ENCODE results near the gene GLA. TPM values are rescaled to one million over a fixed set of nuclear protein-coding genes. Genes with fewer than 3 reads are reported as not detected.

Gene GLA
- total RNA-seq, result 46.9 TPM
- long read RNA-seq, transcript GLA-204 (3 exons, 793 nt), result minor isoform, 17 of 96 reads
- long read RNA-seq, transcript GLA-201 (7 exons, 1,318 nt), result major isoform, 73 of 96 reads
- long read RNA-seq, partial matches to known transcripts, result 1 of 96 reads
- long read RNA-seq, other reads (novel, unspliced or antisense), result 3 of 96 reads

DNA sequence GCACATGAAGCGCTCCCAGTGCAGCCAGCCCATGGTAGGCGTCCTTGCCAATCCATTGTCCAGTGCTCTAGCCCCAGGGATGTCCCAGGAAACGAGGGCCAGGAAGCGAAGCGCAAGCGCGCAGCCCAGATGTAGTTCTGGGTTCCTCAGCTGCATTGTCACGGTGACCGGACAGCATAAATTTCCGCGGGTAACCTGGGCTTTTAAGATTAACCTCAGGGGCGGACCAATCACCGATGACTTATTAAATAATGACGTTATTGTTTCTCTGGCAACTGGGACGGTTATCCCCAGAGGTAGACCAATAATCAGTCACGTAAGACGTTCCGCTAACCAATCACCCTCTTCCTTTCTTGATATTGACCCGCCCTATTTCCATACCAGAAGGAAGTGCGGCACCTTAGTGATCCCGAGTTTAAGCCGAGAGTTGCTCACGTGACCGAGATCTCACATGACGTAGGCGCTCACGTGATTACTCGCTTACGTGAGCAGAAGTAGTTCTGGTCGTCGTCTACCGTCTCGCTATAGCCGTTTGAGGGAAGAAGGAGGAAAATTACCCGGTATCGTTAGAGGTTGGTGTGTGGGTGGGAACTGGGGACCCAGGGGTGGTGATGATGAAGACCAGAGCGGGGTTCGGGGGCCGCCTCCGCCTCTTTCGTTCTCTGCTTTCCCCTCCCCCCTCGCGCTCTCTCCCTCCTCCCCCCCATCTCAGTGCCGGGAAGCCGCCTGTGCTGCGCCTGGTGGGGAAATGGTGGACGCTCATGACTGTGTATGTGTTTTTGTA lies at the start of gene GLA, which contains the start of gene HNRNPH2:
Gene GLA, minus strand, starts transcription at position 178 of the 784 bp plus-strand sequence. Its CDS starts 22 bp downstream, at position 156.
Gene HNRNPH2, plus strand, starts transcription at position 475 of the 784 bp plus-strand sequence. CDS start 3,767 bp downstream, outside the sequence.
- DNase-seq (ENCODE audit: low spot score), result no peak

GRCh38 chrX:101452056-101452455 lies 44.3 kb upstream of the GLA start:
- DNase-seq (ENCODE audit: low spot score), result no peak

DNA sequence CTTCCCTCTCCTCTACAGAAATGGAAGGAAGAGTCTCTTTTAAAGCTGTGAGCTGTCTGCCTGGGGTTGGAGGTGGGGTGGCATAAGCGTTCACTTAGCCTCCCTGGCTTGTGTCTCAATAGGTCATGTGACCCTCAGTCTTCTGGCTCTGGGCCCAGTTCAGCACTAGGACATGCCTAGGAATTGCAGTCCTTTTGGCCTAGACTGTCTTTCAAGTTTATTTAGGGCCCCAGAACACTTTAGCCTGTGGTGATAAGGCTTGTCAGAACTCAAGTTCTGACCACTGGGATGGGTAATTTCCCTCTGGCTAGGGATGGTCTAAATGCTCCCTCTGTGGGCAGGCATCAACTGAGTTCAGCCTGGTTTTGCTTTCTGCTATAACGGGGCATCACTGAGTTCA lies 43.2 kb upstream of the GLA start:
- no peak for DNase-seq (ENCODE audit: low spot score)

DNA sequence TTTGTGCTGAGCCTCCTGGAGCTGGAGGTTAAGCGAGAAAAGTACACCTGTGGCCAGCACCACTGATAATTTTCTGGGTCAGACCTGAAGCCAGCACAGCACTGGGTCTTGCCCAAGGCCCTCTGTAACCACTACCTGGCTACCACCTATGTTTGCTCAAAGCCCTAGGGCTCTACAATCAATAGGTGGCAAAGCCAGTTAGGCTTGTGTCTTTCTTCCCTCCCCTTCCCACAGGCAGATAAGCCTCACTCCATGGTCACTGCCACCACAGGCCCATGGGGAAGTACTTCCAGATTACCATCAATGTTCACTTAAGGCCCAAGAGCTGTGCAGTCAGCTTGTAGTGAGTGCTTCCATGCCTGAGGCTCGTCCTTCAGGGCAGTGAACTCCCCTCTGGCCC lies 42.4 kb upstream of the GLA start:
- no peak for DNase-seq (ENCODE audit: low spot score)

DNA sequence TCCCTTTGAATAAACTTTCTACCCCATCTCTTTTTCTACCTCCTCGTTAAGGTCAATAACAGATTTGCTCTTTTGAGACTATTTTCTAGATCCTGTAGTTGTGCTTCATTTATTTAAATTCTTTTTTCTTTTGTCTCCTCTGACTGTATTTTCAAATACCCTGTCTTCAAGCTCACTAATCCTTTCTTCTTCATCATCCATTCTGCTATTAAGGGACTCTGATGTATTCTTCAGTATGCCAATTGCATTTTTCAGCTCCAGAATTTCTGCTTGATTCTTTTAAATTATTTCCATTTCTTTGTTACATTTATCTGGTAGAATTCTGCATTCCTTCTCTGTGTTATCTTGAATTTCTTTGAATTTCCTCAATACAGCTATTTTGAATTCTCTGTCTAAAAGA lies 41.6 kb upstream of the GLA start:
- DNase-seq (ENCODE audit: low spot score), result no peak

- DNase-seq (ENCODE audit: low spot score), result no peak
Observed at GRCh38 chrX:101442085-101442484, 34.4 kb upstream of the GLA start.

DNA sequence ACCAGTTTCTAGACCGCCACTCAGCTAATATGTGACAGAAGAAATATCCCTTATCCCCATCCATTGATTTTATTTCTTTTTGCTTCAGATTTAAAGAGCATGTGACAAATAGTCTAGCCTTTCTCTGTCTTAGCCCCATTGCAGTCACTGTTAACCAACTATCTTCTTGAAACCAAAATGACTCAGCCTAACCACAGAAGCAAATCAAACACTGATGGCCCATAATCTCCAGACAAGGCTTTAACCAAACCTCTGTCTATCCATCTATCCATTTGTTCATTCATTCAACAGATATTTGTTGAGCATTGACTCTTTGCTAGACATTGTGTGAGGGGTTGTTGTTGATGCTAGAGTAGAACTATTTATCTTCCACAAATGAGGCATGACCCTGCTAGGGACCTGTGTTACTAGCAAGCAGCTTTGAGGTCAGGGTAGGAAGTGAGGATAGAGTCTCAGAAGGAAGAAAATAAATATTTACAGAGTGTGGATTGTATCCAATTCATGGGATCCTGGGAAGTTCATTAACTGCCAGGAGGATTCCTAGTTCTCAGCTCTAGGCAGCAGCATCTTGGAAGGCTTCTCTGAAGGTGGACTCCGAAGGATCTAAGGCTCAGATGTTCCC lies 22.8 kb upstream of the GLA start:
- no peak for DNase-seq (ENCODE audit: low spot score)

GRCh38 chrX:101429934-101430333 lies 22.2 kb upstream of the GLA start:
- no peak for DNase-seq (ENCODE audit: low spot score)

- DNase-seq (ENCODE audit: low spot score), result no peak
Observed at GRCh38 chrX:101427954-101428353, 20.2 kb upstream of the GLA start.

- no peak for DNase-seq (ENCODE audit: low spot score)
Observed at GRCh38 chrX:101419489-101419888, 11.8 kb upstream of the GLA start.

- no peak for DNase-seq (ENCODE audit: low spot score)
Observed at GRCh38 chrX:101417981-101418841, 10.5 kb upstream of the GLA start.

DNA sequence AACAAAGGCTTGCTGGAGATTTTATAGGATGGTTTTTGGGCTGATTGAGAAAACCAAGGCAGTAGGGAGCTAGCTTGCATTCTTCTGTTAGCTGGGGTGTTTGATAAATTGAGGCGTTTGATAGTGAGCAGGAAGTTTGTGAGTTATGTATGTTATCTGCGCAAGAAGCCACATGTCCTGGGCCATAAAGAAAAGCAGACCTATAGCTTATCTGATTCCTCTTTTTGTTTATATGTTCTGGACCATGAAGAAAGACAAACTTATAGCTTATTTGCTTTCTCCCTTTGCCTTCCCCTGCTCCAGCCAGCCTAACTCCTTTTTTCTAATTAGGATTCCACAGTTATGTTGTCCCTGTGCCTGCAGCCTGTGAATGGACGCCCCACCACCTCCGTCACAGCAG lies 9.5 kb upstream of the GLA start:
- DNase-seq (ENCODE audit: low spot score), result no peak

GRCh38 chrX:101416691-101417090 lies 9.0 kb upstream of the GLA start:
- no peak for DNase-seq (ENCODE audit: low spot score)

- DNase-seq (ENCODE audit: low spot score), result no peak
Observed at GRCh38 chrX:101415180-101416145, 7.7 kb upstream of the GLA start.

GRCh38 chrX:101411984-101412383 lies 4.3 kb upstream of the GLA start:
- DNase-seq (ENCODE audit: low spot score), result no peak

DNA sequence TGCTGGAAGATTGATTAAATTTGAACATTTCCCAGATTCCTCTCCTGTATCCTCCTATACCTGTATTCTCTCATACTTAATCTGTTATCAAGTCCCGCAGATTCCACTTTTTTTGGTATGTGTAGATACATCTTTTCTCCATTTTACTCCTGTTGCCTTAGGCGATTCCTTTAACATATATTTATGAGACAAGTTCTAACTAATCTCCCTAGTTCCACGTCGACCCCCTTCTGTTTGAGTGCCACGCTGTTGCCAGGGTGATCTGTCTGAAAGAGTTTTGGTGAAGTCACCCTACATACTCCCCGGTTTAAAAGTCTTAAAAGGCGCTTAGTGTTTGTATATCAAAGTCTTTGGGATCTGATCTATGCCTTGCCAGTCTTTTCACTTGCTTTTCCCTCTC lies 2.7 kb upstream of the GLA start:
- DNase-seq (ENCODE audit: low spot score), result no peak

GRCh38 chrX:101409043-101409442 lies 1.3 kb upstream of the GLA start:
- DNase-seq (ENCODE audit: low spot score), result no peak

DNA sequence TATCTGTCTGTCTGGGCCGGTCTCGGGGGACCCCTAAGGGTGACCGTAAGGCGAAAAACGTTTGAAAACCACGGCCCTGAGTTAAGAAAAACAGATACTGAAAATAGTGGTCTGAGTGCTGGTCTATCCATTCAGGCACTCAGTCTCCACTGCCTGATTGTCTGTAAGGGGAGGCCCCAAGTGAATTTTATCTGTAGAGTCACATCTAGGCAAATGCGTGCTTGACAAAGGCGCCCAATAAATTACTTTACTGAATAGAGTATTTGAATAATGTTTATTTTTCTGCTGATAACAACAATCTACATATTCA lies 762 bp upstream of the GLA start:
- DNase-seq (ENCODE audit: low spot score), result no peak

DNA sequence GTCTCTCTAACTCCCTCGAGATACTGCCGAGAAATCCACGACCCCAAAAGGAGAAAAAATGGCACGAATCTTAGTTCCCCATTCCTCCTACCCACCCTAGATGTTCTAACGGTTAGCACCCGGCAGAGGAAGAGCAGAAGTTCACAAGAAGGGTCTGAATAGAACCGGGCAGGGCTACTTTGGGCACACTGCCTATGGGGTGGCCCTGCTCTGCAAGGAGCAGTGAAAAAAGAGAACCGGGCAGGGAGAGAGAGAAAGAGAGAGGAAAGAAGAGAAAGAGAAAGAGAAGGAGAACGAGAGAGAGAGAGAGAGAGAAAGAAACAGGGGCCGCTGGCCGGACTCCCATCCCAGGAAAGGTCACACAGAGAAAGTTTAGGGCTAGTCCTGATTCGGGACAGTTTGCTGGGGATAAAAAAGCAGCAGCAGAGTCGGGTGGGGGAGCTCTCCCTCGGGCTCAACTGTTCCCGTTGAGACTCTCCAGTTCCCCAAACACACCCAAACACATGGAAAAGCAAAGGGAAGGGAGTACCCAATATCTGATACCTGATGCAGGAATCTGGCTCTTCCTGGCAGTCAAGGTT lies 468 bp downstream of the GLA start:
- no peak for DNase-seq (ENCODE audit: low spot score)

DNA sequence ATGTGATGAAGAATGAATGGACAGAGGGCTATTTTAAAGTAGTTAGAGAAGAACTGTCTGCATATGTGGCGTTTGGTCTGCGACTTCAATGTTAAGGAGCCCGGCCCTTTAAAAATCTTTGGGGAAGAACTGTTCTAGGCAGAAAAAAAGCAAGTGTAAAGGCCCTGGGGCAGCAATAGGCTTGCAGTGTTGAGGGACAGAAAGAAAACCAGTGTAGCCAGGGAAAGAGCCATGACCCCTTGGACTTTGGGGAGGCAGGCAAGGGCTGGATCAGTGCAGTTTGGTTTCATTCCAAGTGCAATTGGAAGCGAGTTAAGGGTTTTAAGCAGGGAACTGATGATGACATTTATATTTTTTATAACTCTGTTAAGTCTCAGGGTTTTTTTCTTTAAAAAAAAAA lies 7.9 kb downstream of the GLA start:
- no peak for DNase-seq (ENCODE audit: low spot score)

Data from mesenteric fat pad (tissue), 1 donor.